ENCODE measurements around the gene CDH7.

CDH7 gene

GRCh38 chr18:65769652-65770051, 18.8 kb downstream of the CDH7 start:
- no peak for DNase-seq

DNA sequence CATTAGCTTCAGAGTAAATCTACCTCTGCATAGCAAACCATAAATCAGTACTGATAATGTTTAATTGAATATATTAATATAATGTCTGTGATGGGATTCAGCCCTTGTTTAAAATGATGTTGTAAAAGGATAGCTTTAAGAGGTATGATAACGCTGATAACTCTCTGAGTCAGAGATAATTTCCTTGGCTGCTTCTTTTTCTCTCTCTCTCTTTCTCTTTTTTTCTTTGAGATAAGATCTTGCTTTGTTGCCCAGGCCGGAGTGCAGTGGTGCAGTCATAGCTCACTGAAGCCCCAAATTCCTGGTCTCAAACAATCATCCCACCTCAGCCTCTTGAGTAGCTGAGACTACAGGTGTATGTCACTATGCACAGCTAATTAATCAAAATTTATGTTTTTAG, 35.7 kb downstream of the CDH7 start:
- DNase-seq, result no peak

DNA sequence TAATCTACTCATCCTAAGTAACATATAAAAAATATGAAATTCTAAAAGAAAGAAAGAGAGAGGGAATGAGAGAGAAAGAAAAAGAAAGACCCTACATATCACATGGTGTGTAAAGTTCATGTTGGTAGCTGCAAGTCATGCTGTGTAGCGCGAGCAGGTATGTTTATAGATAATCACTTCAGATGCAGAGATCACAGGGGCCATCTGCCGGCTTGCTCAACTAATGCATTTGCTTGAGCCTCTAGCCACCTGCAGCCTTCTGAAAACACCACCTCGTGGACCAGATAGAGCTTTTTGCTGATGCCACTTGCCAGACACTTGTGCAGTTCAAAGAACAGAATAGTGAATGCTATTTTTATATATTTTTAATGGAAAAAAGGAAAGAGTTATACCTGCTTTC, 37.6 kb downstream of the CDH7 start:
- no peak for DNase-seq

DNA sequence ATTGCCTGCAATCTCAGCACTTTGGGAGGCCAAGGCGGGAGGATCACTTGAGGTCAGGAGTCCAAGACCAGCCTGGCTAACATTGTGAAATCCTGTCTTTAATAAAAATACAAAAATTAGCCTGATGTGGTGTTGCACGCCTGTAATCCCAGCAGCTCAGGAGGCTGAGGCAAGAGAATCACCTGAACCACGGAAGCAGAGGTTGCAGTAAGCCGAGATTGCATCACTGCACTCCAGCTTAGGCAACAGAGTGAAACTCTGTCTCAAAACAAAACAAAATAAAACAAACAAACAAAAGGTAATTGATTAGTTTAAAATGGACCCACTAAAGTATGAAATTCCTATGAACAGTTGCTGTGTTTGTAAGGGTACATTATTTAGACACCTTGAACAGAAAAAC, 39.8 kb downstream of the CDH7 start:
- DNase-seq, result no peak

- DNase-seq, result no peak
Observed at GRCh38 chr18:65791719-65792118, 40.9 kb downstream of the CDH7 start.

DNA sequence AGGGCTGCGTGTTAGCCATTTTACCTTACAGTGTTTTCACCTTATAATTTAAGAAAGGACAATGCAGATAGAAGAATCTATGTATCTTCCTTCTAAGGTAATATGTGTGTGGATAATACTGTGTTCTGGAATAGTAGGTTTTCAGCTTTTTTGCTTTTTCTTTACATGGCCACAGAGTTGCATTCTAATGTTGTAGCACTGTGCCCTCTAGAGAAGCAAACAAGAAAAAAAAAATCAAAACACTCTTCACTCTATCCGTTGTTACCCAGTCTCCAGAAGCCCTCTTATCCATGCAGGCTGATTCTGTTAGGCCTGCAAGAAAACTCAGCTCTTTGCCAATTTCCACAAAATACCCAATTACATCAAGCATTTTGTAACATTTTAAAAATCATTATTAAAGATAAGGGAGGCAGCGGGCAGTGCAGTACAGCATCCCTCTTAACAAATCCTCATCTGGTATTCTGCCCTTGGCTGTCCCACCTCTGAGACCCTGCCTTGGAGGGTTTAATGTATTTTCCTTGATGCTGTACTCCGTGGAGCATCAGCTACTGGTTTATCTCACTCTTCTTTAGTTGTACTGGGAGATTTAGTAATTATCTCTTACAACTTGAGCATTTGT, 41.8 kb downstream of the CDH7 start:
- no peak for DNase-seq

- DNase-seq, result no peak
Observed at GRCh38 chr18:65808759-65809158, 57.9 kb downstream of the CDH7 start.

- DNase-seq, result no peak
Observed at GRCh38 chr18:65811307-65811706, 60.5 kb downstream of the CDH7 start.

- DNase-seq, result no peak
Observed at GRCh38 chr18:65815506-65815905, 64.7 kb downstream of the CDH7 start.

DNA sequence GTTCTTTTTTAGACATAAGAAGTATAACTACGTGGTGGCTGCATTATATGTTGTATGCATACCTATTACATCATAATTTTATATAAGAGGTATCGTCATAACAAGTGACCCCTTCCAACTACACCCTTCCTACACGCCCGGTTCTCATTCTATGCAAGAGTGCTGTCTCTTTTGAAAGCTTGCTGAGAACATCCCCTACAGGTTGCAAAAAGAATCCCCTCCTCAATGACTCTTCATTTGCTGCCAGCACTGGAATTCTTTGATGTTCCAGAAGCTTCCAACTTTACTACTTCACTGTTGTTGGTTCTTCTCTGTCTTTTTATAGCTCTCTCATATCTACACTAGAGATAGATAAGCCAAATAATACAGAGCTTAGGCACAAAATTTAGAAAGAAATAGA, 66.4 kb downstream of the CDH7 start:
- DNase-seq, result no peak

GRCh38 chr18:65821911-65822310, 71.1 kb downstream of the CDH7 start:
- DNase-seq, result no peak

DNA sequence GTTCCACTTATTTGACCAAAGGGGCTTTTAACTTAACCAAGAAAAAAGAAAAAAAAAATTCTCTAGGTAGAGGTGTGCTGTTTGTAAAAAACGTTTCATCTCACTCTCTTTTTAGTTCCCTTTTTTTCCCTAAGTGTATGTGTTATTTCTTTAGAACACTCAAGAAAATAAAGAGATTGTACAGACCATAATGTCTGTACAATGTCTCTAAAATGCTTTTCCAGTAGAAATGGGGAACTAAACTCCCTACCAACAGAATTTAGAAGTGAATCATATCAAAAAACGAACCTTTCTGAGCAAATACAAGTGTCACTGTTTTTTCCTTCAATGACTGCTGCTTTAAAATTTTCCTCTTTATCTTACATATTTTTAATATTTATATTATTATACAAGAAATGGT, 72.0 kb downstream of the CDH7 start:
- no peak for DNase-seq

- DNase-seq, result no peak
Observed at GRCh38 chr18:65827444-65827843, 76.6 kb downstream of the CDH7 start.

- DNase-seq, result no peak
Observed at GRCh38 chr18:65835881-65836280, 85.1 kb downstream of the CDH7 start.

GRCh38 chr18:65846107-65846506, 95.3 kb downstream of the CDH7 start:
- no peak for DNase-seq

DNA sequence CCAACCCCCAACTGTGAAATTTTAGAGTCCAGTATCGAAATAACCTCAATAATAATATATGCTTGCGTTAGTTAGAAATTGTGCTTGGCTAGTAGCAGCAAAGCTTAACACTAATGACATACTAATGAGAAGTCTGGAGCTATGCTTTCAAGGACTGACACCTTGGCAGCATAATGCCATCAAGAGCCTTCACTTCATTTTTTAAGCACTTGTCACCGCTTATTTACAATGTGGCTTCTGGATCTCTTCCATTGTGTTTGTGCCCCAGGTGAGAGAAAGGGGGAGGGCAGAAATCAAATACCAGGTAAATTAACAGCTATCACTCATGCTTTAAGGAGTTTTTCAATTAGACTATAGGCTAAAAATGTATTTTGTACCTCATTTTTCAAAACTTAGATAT, 101.5 kb downstream of the CDH7 start:
- no peak for DNase-seq

- DNase-seq, result no peak
Observed at GRCh38 chr18:65859075-65859474, 108.3 kb downstream of the CDH7 start.

DNA sequence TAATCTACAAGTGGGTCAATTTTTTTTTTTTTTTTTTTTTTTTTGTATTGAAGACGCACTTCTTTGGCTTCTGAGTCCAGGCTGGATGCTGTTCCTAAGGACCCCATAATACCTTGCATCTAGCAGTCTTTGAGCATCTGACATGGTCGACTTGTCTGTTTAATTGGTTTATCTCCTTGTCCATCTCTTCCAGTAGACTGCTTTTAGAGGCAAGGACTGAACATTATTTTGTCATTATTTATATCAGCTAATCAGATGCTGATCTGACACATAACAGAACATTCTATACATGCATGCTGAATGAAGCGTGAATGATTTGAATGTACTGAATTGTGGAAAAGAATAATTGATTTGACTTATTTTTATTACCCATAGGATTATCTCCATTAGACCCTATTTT, 118.7 kb downstream of the CDH7 start:
- no peak for DNase-seq

DNA sequence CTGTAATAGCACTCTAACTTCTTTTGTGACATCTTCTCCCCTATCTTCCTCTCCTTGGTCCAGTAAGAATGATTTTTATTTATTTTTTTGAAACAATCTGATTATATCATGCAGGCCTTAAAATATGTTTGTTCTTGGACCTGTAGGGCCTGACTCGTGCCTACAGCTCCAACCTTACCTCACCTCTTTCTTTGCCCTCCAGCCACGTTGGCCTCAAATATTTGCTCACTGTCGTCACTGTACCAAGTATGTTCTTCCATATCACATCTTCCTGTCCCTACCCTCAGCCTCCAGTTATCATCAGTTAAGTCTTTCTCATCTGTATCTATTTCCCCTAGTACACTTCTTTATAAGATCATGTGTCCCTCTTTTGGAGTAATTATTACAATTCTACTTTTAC, 125.5 kb downstream of the CDH7 start:
- DNase-seq, result no peak

DNA sequence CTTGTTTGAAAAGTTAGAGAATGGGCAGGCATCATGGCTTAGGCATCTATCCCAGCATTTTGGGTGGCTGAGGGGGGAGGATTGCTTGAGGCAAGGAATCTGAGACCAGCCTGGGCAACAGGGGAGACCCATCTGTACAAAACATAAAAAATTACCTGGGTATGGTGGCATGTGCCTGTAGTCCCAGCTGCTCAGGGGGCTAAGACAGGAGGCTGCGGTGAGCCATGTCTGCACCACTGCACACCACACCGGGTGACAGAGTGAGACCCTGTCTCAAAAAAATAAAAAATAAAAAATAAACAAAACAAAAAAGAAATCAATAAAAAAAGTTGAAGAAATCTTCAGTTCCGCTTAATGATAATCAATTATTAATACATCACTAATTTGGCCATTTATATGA, 146.5 kb downstream of the CDH7 start:
- DNase-seq, result no peak

DNA sequence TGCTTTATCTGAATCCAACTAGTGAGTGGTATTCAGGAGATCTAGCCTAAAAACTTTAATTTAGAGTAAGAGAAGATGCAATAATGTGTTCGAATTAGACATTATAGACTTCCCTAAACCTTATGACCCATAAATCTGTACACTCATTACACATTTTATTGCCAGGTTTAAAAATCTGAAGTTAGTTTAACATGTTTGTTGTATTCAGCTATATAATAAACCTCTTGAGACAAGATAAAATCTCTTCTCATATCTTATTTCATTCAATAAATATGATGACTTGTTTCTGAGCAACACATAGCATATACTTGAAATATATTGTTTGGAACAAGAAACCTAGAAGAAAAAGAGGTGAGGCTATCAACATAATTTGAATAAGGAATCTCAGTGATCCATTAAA, 150.7 kb downstream of the CDH7 start:
- DNase-seq, result no peak

DNA sequence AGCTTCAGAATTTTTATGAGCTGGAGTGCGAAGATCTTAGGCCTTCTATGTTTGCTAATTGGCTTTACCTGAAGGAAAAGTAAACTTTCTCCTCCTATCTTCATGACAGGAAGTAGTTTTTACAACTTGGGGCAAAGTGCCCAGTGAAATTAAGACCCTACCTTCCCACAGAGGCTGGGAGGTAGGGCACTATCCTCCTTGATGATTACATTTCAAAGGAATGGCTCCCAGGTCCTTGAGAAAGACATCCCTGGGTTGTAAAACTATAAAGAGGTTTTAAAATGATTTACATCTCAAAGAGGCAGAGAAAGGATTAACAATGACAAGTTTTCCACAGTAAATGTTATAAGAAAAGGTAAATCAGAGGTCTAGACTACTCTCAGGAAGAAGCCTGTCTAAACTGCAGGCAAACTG, 155.8 kb downstream of the CDH7 start:
- no peak for DNase-seq

- no peak for DNase-seq
Observed at GRCh38 chr18:65907281-65907680, 156.5 kb downstream of the CDH7 start.

DNA sequence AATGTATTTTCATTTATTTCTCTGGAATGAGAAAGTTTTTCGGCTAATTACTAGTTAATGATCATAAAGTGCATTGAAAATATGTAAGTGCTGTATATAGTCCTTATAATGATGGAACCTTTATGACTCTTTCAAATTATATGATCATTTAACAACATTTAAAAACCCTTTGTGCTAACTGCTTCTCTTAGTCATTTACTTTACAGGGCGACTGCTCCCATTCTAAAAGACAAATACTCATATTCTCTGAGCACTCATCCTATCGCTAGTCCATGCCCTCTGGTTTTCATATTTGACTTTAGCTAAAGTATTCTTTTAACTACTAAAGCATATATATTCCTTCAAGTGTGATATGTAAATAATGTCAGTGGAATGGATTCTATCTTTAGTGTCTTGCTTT, 168.2 kb downstream of the CDH7 start:
- no peak for DNase-seq

GRCh38 chr18:65919663-65920062, 168.9 kb downstream of the CDH7 start:
- no peak for DNase-seq

GRCh38 chr18:65922103-65922502, 171.3 kb downstream of the CDH7 start:
- DNase-seq, result no peak
